ENCODE measurements around the gene MED12L. TPM values are rescaled to one million over a fixed set of nuclear protein-coding genes. Genes with fewer than 3 reads are reported as not detected.

MED12L gene
- total RNA-seq, 1 donor: 2.2 TPM

DNA sequence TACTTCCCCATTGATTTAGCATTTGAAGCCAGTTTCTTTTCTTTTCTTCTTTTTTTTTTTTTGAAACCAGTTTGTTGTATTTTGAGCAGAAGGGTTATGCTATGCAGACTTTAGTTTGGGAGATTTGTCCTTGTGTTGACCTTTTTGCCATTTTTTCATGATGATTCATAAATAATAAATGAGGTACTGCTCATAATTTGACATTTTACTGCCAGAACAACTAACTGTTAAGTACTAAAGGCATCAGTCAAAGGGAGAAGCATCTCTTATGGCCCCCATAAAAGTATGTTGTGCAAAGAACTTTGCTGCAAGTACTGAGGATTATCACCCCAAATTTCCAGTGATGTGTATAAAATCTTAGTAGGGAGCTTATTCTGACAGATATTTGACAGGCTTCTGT is 232.8 kb downstream of the MED12L start:
- no peaks in the 10 kb centered on the region for H3K36me3 ChIP-seq (ENCODE audit: insufficient read depth, low read length)
- H3K27ac ChIP-seq (ENCODE audit: low read depth, low read length): no peak overlapping the region
- H3K4me3 ChIP-seq (ENCODE audit: insufficient read depth, low read length): no peak overlapping the region
- TF ChIP-seq, protein P1, sequence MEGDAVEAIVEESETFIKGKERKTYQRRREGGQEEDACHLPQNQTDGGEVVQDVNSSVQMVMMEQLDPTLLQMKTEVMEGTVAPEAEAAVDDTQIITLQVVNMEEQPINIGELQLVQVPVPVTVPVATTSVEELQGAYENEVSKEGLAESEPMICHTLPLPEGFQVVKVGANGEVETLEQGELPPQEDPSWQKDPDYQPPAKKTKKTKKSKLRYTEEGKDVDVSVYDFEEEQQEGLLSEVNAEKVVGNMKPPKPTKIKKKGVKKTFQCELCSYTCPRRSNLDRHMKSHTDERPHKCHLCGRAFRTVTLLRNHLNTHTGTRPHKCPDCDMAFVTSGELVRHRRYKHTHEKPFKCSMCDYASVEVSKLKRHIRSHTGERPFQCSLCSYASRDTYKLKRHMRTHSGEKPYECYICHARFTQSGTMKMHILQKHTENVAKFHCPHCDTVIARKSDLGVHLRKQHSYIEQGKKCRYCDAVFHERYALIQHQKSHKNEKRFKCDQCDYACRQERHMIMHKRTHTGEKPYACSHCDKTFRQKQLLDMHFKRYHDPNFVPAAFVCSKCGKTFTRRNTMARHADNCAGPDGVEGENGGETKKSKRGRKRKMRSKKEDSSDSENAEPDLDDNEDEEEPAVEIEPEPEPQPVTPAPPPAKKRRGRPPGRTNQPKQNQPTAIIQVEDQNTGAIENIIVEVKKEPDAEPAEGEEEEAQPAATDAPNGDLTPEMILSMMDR (IDR thresholded peaks at IDR 0.05; ENCODE audit: extremely low read depth, low read depth, low read length): no peak
- peaks cover 31% of the 10 kb centered on the region for H3K4me1 ChIP-seq (ENCODE audit: insufficient read depth, low read length)
- DNase-seq (ENCODE audit: insufficient read length, low spot score, missing footprints): no peak
- H4K20me1 ChIP-seq (ENCODE audit: insufficient read depth, low read length): no peaks in the 10 kb centered on the region
- H3K9me3 ChIP-seq (ENCODE audit: low read depth, low read length): no peaks in the 10 kb centered on the region
- no peaks in the 10 kb centered on the region for H3K27me3 ChIP-seq (ENCODE audit: insufficient read depth, low read length)
- H3K4me2 ChIP-seq (ENCODE audit: insufficient read depth, low read length): no peak overlapping the region
- no peaks in the 10 kb centered on the region for H3K79me2 ChIP-seq (ENCODE audit: insufficient read depth, low read length)
- H2AFZ ChIP-seq (ENCODE audit: low read length): no peak overlapping the region

DNA sequence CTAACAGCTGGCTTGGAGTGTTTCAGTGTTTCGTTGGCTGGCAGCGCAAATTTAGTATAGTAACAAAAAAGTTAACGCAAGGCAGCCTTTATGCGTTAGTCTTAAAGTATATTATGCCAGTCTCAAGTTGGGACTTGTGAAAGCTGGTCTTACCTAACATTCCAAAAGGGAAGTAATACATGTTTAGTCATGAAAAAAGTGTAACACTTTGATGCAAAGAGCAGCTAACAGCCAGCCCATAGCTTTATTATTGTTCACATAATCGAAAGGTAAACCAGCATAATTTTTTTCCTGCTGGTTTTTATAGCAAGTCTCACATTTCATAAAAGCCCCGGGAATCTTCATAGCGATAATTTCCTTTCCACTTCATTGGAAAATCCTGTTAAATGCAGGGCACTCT is 233.5 kb downstream of the MED12L start:
- Histone ChIP-seq H3K4me1 (ENCODE audit: insufficient read depth, low read length) (peaks cover 31% of the 10 kb centered on the region), H3K27ac (ENCODE audit: low read depth, low read length) (peak overlapping the region; percentile 2), H3K9me3 (ENCODE audit: low read depth, low read length) (no peaks in the 10 kb centered on the region), H3K27me3 (ENCODE audit: insufficient read depth, low read length) (no peaks in the 10 kb centered on the region), H3K79me2 (ENCODE audit: insufficient read depth, low read length) (no peaks in the 10 kb centered on the region), H4K20me1 (ENCODE audit: insufficient read depth, low read length) (no peaks in the 10 kb centered on the region), H2AFZ (ENCODE audit: low read length) (no peak overlapping the region), H3K36me3 (ENCODE audit: insufficient read depth, low read length) (no peaks in the 10 kb centered on the region), H3K4me3 (ENCODE audit: insufficient read depth, low read length) (no peak overlapping the region), H3K4me2 (ENCODE audit: insufficient read depth, low read length) (no peak overlapping the region)
- no peak for DNase-seq (ENCODE audit: insufficient read length, low spot score, missing footprints)
- TF ChIP-seq, protein P1 (IDR thresholded peaks at IDR 0.05; ENCODE audit: extremely low read depth, low read depth, low read length): no peak

DNA sequence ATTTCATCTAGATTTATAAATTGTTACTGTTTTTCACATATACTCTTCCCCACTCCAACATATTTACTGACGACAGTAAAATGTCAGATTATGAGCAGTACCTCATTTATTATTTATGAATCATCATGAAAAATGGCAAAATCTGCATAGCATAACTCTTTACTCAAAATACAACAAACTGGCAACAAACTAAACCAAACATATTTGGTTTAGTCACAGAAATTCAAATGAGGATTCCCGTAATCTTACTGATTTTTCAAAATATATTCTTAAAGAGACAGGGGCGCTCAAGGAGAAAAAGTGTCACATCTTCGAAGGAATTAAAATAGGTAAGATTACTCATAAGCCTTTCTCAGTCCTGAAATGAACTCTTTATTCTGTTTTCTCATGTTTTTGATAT is 234.2 kb downstream of the MED12L start:
- TF ChIP-seq, protein P1 (IDR thresholded peaks at IDR 0.05; ENCODE audit: extremely low read depth, low read depth, low read length): no peak
- peak; percentile 57 for DNase-seq (ENCODE audit: insufficient read length, low spot score, missing footprints)
- H2AFZ ChIP-seq (ENCODE audit: low read length): peak overlapping the region; percentile 3
- H3K9me3 ChIP-seq (ENCODE audit: low read depth, low read length): no peaks in the 10 kb centered on the region
- H3K4me1 ChIP-seq (ENCODE audit: insufficient read depth, low read length): peaks cover 31% of the 10 kb centered on the region
- no peaks in the 10 kb centered on the region for H3K36me3 ChIP-seq (ENCODE audit: insufficient read depth, low read length)
- peak overlapping the region; percentile 2 for H3K27ac ChIP-seq (ENCODE audit: low read depth, low read length)
- no peaks in the 10 kb centered on the region for H4K20me1 ChIP-seq (ENCODE audit: insufficient read depth, low read length)
- no peak overlapping the region for H3K4me3 ChIP-seq (ENCODE audit: insufficient read depth, low read length)
- H3K79me2 ChIP-seq (ENCODE audit: insufficient read depth, low read length): no peaks in the 10 kb centered on the region
- no peaks in the 10 kb centered on the region for H3K27me3 ChIP-seq (ENCODE audit: insufficient read depth, low read length)
- peak overlapping the region; percentile 4 for H3K4me2 ChIP-seq (ENCODE audit: insufficient read depth, low read length)

DNA sequence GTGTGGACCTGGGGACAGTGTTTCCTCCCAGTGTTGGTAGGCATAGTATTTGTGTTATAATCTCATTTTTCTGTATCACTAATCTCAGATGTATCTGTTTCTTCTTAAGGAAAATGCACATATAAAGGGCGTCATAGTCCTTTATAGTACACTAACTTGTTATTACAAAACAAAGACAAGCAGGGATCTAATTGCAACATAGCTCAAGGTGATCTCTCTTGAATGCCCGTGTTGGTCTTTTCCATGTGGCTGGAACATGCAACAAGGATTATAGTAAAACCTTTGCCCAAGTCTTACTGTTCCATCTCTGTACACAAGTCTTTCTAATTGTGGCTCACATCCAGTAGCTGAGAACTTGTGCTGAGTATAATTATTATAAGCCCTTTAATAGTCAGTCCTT is 234.7 kb downstream of the MED12L start:
- H3K27me3 ChIP-seq (ENCODE audit: insufficient read depth, low read length): no peaks in the 10 kb centered on the region
- H3K36me3 ChIP-seq (ENCODE audit: insufficient read depth, low read length): no peaks in the 10 kb centered on the region
- peak overlapping the region; percentile 2 for H3K27ac ChIP-seq (ENCODE audit: low read depth, low read length)
- peak overlapping the region; percentile 4 for H3K4me2 ChIP-seq (ENCODE audit: insufficient read depth, low read length)
- H4K20me1 ChIP-seq (ENCODE audit: insufficient read depth, low read length): no peaks in the 10 kb centered on the region
- no peak overlapping the region for H3K4me3 ChIP-seq (ENCODE audit: insufficient read depth, low read length)
- no peak for DNase-seq (ENCODE audit: insufficient read length, low spot score, missing footprints)
- no peaks in the 10 kb centered on the region for H3K9me3 ChIP-seq (ENCODE audit: low read depth, low read length)
- peaks cover 31% of the 10 kb centered on the region for H3K4me1 ChIP-seq (ENCODE audit: insufficient read depth, low read length)
- peak overlapping the region; percentile 3 for H2AFZ ChIP-seq (ENCODE audit: low read length)
- TF ChIP-seq, protein P1 (IDR thresholded peaks at IDR 0.05; ENCODE audit: extremely low read depth, low read depth, low read length): no peak
- H3K79me2 ChIP-seq (ENCODE audit: insufficient read depth, low read length): no peaks in the 10 kb centered on the region
